Breast epithelium (tissue), 4 donors: ENCODE results near the gene CRYM. TPM values are rescaled to one million over a fixed set of nuclear protein-coding genes. Genes with fewer than 3 reads are reported as not detected.

Experiments
- DNase-seq, 2 donors: peaks; one replicate each; pipeline ENCODE4 v3.0.0-alpha.2; 2019; ENCODE audit warnings: low spot score in 2 of 2
- H3K27ac ChIP-seq, 2 donors: fragments of 200-600 bp; sonication (generic) in 1 of 2; one replicate each; pipeline ENCODE4 v1.5.1; 2016 to 2019; ENCODE audit warnings: mild to moderate bottlenecking in 1 of 2
- H3K27me3 ChIP-seq, 2 donors: fragments of 200-600 bp; sonication (generic) in 1 of 2; one replicate each; pipeline versions ENCODE4 v1.5.1 to v1.6.0; 2017 to 2019; ENCODE audit warnings: control low read depth in 1 of 2, mild to moderate bottlenecking in 1 of 2
- H3K36me3 ChIP-seq: fragments of 200-600 bp; one replicate; pipeline ENCODE4 v1.5.1; 2019
- H3K4me1 ChIP-seq, 2 donors: fragments of 200-600 bp; sonication (generic); one replicate each; pipeline ENCODE4 v1.5.1; 2016 to 2019; ENCODE audit warnings: control low read depth in 1 of 2
- H3K4me3 ChIP-seq, 3 donors: fragments of 200-600 bp; sonication (generic); 1 replicate in 2 of 3; 2 replicates in 1 of 3; pipeline ENCODE4 v1.5.1; 2016 to 2019; ENCODE audit warnings: mild to moderate bottlenecking in 3 of 3, moderate library complexity in 2 of 3
- H3K9me3 ChIP-seq, 2 donors: fragments of 200-600 bp; sonication (generic) in 1 of 2; one replicate each; pipeline ENCODE4 v1.5.1; 2016 to 2019; ENCODE audit warnings: control low read depth in 1 of 2
- POLR2A ChIP-seq: fragments of 450-650 bp; IDR thresholded peaks from one replicate; pipeline ENCODE4 v1.6.1; 2016; ENCODE audit warnings: antibody characterized with exemption, mild to moderate bottlenecking, moderate library complexity
- POLR2AphosphoS5 ChIP-seq, 3 donors: sonication (generic); formaldehyde crosslinking; IDR thresholded peaks; one replicate each; pipeline ENCODE4 v1.6.1; 2017; ENCODE audit warnings: antibody characterized with exemption in 3 of 3
- intact Hi-C: fragments of 100-400 bp; cut with DNase I; formaldehyde crosslinking; loops from one replicate; pipeline ENCODE4 v1.15.1; 2023; ENCODE audit warnings: low total_unique reads
- total RNA-seq, 3 donors: library from RNA; depleted of rRNA; stranded (reverse); fragments of >200 nt; gene quantifications; one replicate each; pipeline ENCODE4 v1.1.0, GENCODE V29; 2016
- TF ChIP-seq, protein P1 (sequence below), 3 donors: fragments of 450-650 bp; IDR thresholded peaks; one replicate each; pipeline ENCODE4 v1.5.1; 2016 to 2017; ENCODE audit warnings: antibody characterized with exemption in 3 of 3, mild to moderate bottlenecking in 3 of 3, moderate library complexity in 3 of 3

Gene CRYM
- total RNA-seq, 3 donors from 2014 or later: 0.98 to 5.0 (median 2.6) TPM

DNA sequence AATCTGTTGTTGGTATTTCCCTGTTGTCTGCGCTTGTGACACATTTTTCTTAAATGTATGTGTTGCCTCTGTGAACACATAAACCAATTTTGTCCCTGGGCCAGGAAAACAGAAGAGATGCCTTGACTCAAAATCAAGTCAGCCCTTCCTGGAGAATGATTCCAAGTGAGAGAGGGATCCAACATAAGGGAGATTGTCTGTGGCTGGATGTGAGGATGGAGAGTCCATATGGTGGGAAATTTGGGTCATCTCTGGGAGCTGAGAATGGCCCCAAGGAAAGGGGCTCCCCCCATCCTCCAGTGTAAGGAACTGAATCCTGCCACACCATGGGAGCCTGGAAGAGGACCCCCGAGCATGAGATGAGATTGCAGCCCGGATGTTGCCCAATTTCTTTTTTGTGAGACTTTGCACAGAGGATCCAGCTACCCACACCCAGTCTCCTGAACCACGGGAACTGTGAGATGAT is 13.5 kb downstream of the CRYM start:
- Histone ChIP-seq H3K36me3 (no peaks in the 10 kb centered on the region), H3K27ac (peak overlapping the region in 1 of 2 donors; percentile 35), H3K4me1 (no peaks in the 10 kb centered on the region), H3K4me3 (no peak overlapping the region), H3K27me3 (no peaks in the 10 kb centered on the region), H3K9me3 (no peaks in the 10 kb centered on the region)
- intact Hi-C loops: no loop called here
- DNase-seq: no peak
- TF ChIP-seq POLR2A (no peak), POLR2AphosphoS5 (IDR thresholded peaks at IDR 0.05) (no peak)
- TF ChIP-seq, protein P1, sequence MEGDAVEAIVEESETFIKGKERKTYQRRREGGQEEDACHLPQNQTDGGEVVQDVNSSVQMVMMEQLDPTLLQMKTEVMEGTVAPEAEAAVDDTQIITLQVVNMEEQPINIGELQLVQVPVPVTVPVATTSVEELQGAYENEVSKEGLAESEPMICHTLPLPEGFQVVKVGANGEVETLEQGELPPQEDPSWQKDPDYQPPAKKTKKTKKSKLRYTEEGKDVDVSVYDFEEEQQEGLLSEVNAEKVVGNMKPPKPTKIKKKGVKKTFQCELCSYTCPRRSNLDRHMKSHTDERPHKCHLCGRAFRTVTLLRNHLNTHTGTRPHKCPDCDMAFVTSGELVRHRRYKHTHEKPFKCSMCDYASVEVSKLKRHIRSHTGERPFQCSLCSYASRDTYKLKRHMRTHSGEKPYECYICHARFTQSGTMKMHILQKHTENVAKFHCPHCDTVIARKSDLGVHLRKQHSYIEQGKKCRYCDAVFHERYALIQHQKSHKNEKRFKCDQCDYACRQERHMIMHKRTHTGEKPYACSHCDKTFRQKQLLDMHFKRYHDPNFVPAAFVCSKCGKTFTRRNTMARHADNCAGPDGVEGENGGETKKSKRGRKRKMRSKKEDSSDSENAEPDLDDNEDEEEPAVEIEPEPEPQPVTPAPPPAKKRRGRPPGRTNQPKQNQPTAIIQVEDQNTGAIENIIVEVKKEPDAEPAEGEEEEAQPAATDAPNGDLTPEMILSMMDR (IDR thresholded peaks at IDR 0.05): no peak

DNA sequence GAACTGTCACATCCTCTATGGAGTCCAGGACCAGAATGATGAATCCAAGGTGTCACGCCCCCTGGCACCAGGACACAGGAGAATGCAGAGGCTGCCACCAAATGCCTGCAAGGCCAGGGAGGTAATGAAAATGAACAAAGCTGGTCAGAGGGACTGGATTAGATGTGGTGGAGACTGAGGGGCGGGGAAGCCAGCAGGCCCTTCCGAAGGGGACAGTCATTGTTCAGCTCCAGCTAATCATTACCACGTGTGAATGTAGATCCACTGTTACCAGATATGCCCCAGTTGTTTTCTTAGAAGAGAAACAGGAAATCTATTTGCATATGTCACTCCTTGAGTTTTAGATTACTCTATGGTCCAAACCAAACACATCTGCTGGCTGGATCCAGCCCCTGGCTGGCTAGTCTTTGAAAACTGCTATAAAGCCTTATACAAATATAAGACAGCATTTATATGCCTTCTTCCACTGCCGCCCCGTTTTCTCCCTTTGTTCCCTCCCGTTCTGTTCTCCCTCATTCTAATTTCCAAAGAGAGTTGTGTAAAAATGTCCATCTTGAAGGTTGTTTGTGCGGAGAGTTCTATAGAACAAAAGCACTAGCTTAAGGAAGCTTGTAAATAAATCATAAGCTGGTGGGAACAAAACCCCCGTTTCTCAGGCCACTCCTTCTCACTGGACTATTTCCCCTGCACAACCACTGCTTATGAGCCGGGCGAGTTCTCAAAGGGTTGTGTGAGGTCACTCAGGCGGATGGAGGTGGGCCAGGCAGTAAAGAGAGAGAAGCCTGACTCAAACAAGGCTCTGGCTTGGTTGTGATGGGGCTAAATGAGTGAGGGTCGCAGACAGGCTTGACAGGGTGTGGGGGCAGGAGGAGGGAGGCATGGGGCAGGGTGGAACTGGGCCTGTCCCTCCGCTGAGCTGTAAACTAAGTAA is 14.2 kb downstream of the CRYM start:
- TF ChIP-seq POLR2A (no peak), POLR2AphosphoS5 (IDR thresholded peaks at IDR 0.05) (no peak)
- TF ChIP-seq, protein P1 (IDR thresholded peaks at IDR 0.05): no peak
- Histone ChIP-seq H3K27me3 (no peaks in the 10 kb centered on the region), H3K27ac (peak overlapping the region in 1 of 2 donors; percentile 35), H3K4me1 (no peaks in the 10 kb centered on the region), H3K4me3 (no peak overlapping the region), H3K9me3 (no peaks in the 10 kb centered on the region), H3K36me3 (no peaks in the 10 kb centered on the region)
- no peak for DNase-seq
- intact Hi-C loops: no loop called here

- no peak for DNase-seq
- H3K4me1 ChIP-seq: no peaks in the 10 kb centered on the region
- no peak overlapping the region for H3K27ac ChIP-seq
Measured at GRCh38 chr16:21262779-21263639, 15.1 kb downstream of the CRYM start.

DNA sequence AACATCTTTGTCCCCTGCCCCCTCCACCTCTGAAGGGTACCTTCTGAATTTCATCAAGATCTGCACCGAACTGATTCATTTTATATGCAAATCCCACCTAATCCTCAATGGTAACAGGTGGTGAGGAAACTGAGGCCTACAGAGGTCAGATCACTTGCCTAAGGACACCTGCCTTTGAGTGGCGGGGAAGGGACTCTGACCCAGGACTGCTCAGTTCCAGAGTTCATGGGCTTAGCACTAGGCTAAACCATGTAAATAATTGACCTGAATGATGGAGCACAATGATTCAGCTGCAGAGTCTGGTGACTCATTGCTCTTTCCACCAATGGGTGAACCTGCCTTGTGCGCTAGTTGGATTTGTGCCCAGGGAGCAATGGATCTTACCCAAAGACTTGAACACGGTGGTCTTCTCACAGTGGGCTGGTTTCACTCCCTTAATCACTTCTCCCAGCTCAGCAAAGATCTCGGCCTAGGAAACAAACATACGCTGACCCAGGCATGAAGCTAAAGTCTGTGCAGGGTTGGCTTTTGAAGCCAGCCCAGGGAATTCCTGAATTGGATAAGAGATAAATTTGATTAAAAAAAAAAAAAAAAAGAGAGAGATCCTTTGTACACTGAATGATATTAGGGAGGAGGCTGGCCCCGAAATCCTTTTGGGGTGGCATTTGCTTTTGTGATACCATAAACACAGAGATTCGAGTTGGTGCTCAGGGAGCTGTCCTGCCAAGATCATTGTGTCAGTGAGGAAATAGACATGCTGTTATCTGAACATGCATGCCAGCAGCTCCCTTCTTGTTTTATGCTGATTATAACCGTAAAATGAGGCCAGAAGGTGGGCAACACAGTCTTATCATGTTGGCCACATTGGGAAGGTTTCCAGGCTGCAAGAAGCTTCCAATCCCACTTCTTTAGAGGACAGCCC is 17.0 kb downstream of the CRYM start:
- no peaks in the 10 kb centered on the region for H3K36me3 ChIP-seq
- H3K27me3 ChIP-seq: no peaks in the 10 kb centered on the region
- no peak overlapping the region for H3K27ac ChIP-seq
- intact Hi-C loops: no loop called here
- H3K9me3 ChIP-seq: no peaks in the 10 kb centered on the region
- no peak overlapping the region for H3K4me3 ChIP-seq
- TF ChIP-seq POLR2AphosphoS5 (IDR thresholded peaks at IDR 0.05) (no peak), POLR2A (no peak)
- TF ChIP-seq, protein P1 (IDR thresholded peaks at IDR 0.05): no peak
- no peak for DNase-seq
- no peaks in the 10 kb centered on the region for H3K4me1 ChIP-seq

More at GRCh38 chr16:21262779-21263639, 15.1 kb downstream of the CRYM start:
- H3K36me3 ChIP-seq: no peaks in the 10 kb centered on the region
- TF ChIP-seq POLR2A (no peak), POLR2AphosphoS5 (IDR thresholded peaks at IDR 0.05) (no peak)
- TF ChIP-seq, protein P1 (IDR thresholded peaks at IDR 0.05): no peak
- no peaks in the 10 kb centered on the region for H3K27me3 ChIP-seq
- intact Hi-C loops: no loop called here
- no peaks in the 10 kb centered on the region for H3K9me3 ChIP-seq
- H3K4me3 ChIP-seq: no peak overlapping the region
